GM23338 (cell line): Measurements from ENCODE around the gene SPDYE2.
"Not testable (repeated sequence)": the region's sequence is repeated elsewhere in the genome, so short reads cannot be mapped to it uniquely, and the experiment has no call there.

Source experiments
- CREB1 ChIP-seq: fragments of 250-450 bp; sonication (Bioruptor Pico); IDR thresholded peaks from 2 replicates; pipeline ENCODE4 v1.5.0; 2020; ENCODE audit warnings: low read depth, mild to moderate bottlenecking, moderate library complexity
- EZH2 ChIP-seq: fragments of 200-600 bp; sonication (generic); IDR thresholded peaks from one replicate; pipeline ENCODE4 v1.8.0; 2017; ENCODE audit warnings: antibody characterized with exemption, mild to moderate bottlenecking, low read depth; ENCODE audit not compliant: unreplicated experiment
- EZH2phosphoT487 ChIP-seq: fragments of 200-600 bp; sonication (generic); IDR thresholded peaks from one replicate; pipeline ENCODE4 v1.8.1; 2018; ENCODE audit warnings: antibody characterized with exemption; ENCODE audit not compliant: unreplicated experiment
- JUNB ChIP-seq: IDR thresholded peaks from one replicate; pipeline ENCODE4 v1.6.1; 2016; ENCODE audit warnings: antibody characterized with exemption; ENCODE audit not compliant: unreplicated experiment
- POLR2AphosphoS5 ChIP-seq: IDR thresholded peaks from 2 replicates; pipeline ENCODE4 v1.6.1; 2016; ENCODE audit warnings: antibody characterized with exemption, low read depth
- TF ChIP-seq, protein P1 (sequence below), 2 experiments: fragments of 200-600 bp in 1 of 2; sonication (generic) in 1 of 2; conservative IDR thresholded peaks; 2 replicates each; pipeline versions ENCODE4 v1.5.1 to v1.6.1; 2016 to 2017; ENCODE audit warnings: antibody characterized with exemption in 2 of 2, low read depth in 2 of 2, mild to moderate bottlenecking in 2 of 2, moderate library complexity in 1 of 2
- TF ChIP-seq, protein P2 (sequence below): IDR thresholded peaks from one replicate; pipeline ENCODE4 v1.6.1; 2018; ENCODE audit warnings: antibody characterized with exemption; ENCODE audit not compliant: unreplicated experiment

DNA sequence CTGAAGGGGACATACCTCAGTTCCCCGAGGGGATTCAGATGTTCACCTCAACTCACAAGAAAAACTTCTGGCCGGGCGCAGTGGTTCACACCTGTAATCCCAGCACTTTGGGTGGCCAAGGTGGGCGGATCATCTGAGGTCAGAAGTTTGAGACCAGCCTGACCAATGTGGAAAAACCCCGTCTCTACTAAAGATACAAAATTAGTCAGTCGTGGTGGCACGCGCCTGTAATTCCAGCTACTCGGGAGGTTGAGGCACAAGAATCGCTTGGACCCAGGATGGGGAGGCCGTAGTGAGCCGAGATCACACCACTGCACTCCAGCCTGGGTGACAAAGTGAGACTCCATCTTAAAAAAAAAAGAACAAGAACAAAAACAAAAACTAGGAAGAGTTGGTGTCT, 5.7 kb upstream of the SPDYE2 start:
- TF ChIP-seq, protein P1, sequence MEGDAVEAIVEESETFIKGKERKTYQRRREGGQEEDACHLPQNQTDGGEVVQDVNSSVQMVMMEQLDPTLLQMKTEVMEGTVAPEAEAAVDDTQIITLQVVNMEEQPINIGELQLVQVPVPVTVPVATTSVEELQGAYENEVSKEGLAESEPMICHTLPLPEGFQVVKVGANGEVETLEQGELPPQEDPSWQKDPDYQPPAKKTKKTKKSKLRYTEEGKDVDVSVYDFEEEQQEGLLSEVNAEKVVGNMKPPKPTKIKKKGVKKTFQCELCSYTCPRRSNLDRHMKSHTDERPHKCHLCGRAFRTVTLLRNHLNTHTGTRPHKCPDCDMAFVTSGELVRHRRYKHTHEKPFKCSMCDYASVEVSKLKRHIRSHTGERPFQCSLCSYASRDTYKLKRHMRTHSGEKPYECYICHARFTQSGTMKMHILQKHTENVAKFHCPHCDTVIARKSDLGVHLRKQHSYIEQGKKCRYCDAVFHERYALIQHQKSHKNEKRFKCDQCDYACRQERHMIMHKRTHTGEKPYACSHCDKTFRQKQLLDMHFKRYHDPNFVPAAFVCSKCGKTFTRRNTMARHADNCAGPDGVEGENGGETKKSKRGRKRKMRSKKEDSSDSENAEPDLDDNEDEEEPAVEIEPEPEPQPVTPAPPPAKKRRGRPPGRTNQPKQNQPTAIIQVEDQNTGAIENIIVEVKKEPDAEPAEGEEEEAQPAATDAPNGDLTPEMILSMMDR (conservative IDR thresholded peaks at IDR 0.05; ENCODE audit: low read depth in 2 of 2) = not testable (repeated sequence)
- TF ChIP-seq POLR2AphosphoS5; JUNB; EZH2; EZH2phosphoT487; CREB1 (CRISPR knock-in tag): not testable (repeated sequence)
- TF ChIP-seq, protein P2, sequence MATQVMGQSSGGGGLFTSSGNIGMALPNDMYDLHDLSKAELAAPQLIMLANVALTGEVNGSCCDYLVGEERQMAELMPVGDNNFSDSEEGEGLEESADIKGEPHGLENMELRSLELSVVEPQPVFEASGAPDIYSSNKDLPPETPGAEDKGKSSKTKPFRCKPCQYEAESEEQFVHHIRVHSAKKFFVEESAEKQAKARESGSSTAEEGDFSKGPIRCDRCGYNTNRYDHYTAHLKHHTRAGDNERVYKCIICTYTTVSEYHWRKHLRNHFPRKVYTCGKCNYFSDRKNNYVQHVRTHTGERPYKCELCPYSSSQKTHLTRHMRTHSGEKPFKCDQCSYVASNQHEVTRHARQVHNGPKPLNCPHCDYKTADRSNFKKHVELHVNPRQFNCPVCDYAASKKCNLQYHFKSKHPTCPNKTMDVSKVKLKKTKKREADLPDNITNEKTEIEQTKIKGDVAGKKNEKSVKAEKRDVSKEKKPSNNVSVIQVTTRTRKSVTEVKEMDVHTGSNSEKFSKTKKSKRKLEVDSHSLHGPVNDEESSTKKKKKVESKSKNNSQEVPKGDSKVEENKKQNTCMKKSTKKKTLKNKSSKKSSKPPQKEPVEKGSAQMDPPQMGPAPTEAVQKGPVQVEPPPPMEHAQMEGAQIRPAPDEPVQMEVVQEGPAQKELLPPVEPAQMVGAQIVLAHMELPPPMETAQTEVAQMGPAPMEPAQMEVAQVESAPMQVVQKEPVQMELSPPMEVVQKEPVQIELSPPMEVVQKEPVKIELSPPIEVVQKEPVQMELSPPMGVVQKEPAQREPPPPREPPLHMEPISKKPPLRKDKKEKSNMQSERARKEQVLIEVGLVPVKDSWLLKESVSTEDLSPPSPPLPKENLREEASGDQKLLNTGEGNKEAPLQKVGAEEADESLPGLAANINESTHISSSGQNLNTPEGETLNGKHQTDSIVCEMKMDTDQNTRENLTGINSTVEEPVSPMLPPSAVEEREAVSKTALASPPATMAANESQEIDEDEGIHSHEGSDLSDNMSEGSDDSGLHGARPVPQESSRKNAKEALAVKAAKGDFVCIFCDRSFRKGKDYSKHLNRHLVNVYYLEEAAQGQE = not testable (repeated sequence)
